SJSA1 (cell line): ENCODE results near the gene ANXA3. TPM values are rescaled to one million over a fixed set of nuclear protein-coding genes. Genes with fewer than 3 reads are reported as not detected.
"Not testable (repeated sequence)": the region's sequence is repeated elsewhere in the genome, so short reads cannot be mapped to it uniquely, and the experiment has no call there.

Source experiments
- DNase-seq, 2 experiments: peaks; one replicate each; pipeline ENCODE4 v3.0.0-alpha.2; 2015 to 2020; ENCODE audit warnings: low spot score in 2 of 2, low read depth in 1 of 2
- H3K27ac ChIP-seq: fragments of 250-450 bp; sonication (Bioruptor Pico); 2 replicates; pipeline ENCODE4 v1.5.1; 2020; ENCODE audit warnings: mild to moderate bottlenecking, moderate library complexity
- H3K27me3 ChIP-seq: fragments of 250-450 bp; sonication (Bioruptor Pico); replicated peaks from 2 replicates; pipeline ENCODE4 v1.5.1; 2020; ENCODE audit warnings: mild to moderate bottlenecking, moderate library complexity
- H3K36me3 ChIP-seq: fragments of 250-450 bp; sonication (Bioruptor Pico); 2 replicates; pipeline ENCODE4 v1.5.1; 2020; ENCODE audit warnings: mild to moderate bottlenecking
- H3K4me1 ChIP-seq: fragments of 250-450 bp; sonication (Bioruptor Pico); replicated peaks from 2 replicates; pipeline ENCODE4 v1.6.1; 2021; ENCODE audit warnings: mild to moderate bottlenecking
- H3K4me3 ChIP-seq: fragments of 250-450 bp; sonication (Bioruptor Pico); 2 replicates; pipeline ENCODE4 v1.5.1; 2020; ENCODE audit warnings: mild to moderate bottlenecking
- H3K9me3 ChIP-seq: fragments of 250-450 bp; sonication (Bioruptor Pico); replicated peaks from 2 replicates; pipeline ENCODE4 v1.5.1; 2020; ENCODE audit warnings: mild to moderate bottlenecking
- total RNA-seq: library from RNA; depleted of rRNA; stranded (reverse); fragments of >200 nt; shearing (Covaris generic); gene quantifications from 2 replicates; pipeline ENCODE4 v1.2.3, GENCODE V29; 2014

Gene ANXA3
- total RNA-seq, 1 experiment from 2014 or later, result 87.5 TPM

GRCh38 chr4:78569306-78569821, 17.8 kb downstream of the ANXA3 start:
- peaks cover 56% of the 10 kb centered on the region for H3K4me1 ChIP-seq
- no peaks in the 10 kb centered on the region for H3K9me3 ChIP-seq
- H3K4me3 ChIP-seq, result no peak overlapping the region
- peak; percentile 66 to 88 for DNase-seq
- peaks cover 15% of the 10 kb centered on the region for H3K36me3 ChIP-seq
- peak overlapping the region; percentile 96 for H3K27ac ChIP-seq
- no peaks in the 10 kb centered on the region for H3K27me3 ChIP-seq

GRCh38 chr4:78570117-78570516, 18.5 kb downstream of the ANXA3 start:
- H3K27ac ChIP-seq, result peak overlapping the region; percentile 96

DNA sequence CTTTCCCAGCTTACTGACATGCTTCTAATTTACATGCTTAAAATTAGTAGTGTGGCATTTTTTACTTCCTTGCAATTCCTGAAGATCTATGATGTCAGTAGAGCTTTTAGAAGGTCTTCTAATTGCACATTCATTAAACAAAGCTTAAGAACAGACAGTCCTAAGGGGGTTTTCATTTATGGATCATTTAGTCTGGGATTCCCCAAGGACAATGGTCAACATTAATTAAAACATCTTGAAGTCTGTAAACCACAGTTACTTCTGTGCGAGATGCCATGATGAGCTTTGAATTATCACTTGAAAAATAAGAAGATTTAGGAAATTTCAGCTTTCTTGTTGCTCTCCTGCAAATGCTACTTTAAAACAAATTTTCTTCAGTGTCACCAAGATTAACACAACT, 20.2 kb downstream of the ANXA3 start:
- Histone ChIP-seq H3K36me3 (peaks cover 23% of the 10 kb centered on the region), H3K9me3 (no peaks in the 10 kb centered on the region), H3K27me3 (no peaks in the 10 kb centered on the region), H3K4me3 (no peak overlapping the region), H3K27ac (no peak overlapping the region), H3K4me1 (peaks cover 37% of the 10 kb centered on the region)
- no peak for DNase-seq

More at GRCh38 chr4:78570117-78570516, 18.5 kb downstream of the ANXA3 start:
- no peak for DNase-seq
- no peaks in the 10 kb centered on the region for H3K9me3 ChIP-seq
- H3K4me3 ChIP-seq, result no peak overlapping the region
- no peaks in the 10 kb centered on the region for H3K27me3 ChIP-seq
- peaks cover 52% of the 10 kb centered on the region for H3K4me1 ChIP-seq
- peaks cover 15% of the 10 kb centered on the region for H3K36me3 ChIP-seq

GRCh38 chr4:78578674-78579425, 27.3 kb downstream of the ANXA3 start:
- H3K27ac ChIP-seq, result no peak overlapping the region
- no peaks in the 10 kb centered on the region for H3K27me3 ChIP-seq
- H3K9me3 ChIP-seq, result no peaks in the 10 kb centered on the region
- no peaks in the 10 kb centered on the region for H3K4me1 ChIP-seq
- DNase-seq, result no peak
- H3K36me3 ChIP-seq, result peaks cover 49% of the 10 kb centered on the region
- H3K4me3 ChIP-seq, result no peak overlapping the region

GRCh38 chr4:78581618-78582017, 30.0 kb downstream of the ANXA3 start:
- Histone ChIP-seq H3K36me3 (peaks cover 60% of the 10 kb centered on the region), H3K27me3 (no peaks in the 10 kb centered on the region), H3K4me1 (peaks cover 10% of the 10 kb centered on the region), H3K4me3 (no peak overlapping the region), H3K9me3 (no peaks in the 10 kb centered on the region), H3K27ac (no peak overlapping the region)
- no peak for DNase-seq

DNA sequence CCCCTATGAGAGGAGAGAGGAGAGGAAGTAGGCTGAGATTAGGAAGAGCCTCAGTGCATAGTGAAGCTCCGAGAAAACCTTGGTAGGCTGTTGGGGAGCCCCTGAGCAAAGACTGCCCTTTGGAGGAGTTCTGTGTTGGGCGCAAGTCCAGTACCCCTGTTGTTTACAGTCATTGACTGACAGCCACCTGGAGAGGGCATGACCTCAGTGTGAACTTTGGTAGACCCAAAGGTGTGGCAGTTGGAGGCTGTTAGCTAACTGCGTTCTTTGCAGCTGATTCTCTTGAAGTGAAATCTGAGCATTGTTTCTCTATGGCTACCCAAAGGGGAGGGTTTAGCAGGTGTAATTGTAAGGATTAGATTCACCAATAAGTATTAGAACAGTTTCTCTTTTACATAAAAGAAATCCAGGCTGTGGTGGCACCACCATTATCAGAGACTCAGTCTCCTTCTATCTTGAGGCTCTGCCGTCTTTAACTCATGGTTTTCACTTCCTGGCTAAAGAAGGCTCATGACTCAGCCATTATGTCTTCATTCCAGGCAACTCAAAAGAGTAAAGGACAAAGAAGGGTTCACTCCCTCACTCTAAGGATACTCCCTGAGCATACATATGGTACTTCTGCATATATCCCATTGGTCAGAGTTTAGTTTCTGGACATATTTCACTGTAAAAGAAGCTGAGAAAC, 33.4 kb downstream of the ANXA3 start:
- peaks cover 70% of the 10 kb centered on the region for H3K36me3 ChIP-seq
- H3K9me3 ChIP-seq, result no peaks in the 10 kb centered on the region; the same call in 1 of the 2 replicates
- H3K4me1 ChIP-seq, result peaks cover 10% of the 10 kb centered on the region
- H3K4me3 ChIP-seq, result no peak overlapping the region
- H3K27me3 ChIP-seq, result no peaks in the 10 kb centered on the region
- DNase-seq, result no peak
- no peak overlapping the region; the same call in 1 of the 2 replicates for H3K27ac ChIP-seq

DNA sequence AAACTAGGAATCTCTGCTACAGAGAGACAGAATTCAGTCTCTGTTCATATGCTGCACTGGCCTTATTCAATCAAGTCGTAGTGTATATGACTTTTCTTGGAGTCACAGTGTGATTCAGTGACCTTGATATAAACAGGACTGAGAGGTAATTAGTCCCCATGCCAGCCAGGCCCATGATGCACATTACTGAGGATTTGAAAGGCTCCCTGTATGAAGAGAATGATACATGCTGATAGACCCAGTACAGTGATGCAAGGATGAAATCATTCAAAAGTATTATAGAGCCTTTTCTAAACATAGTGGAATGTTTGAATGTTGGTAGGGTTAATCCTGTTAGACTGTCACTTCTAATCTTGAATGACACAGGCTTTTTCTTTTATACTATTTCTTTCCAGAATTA, 34.1 kb downstream of the ANXA3 start:
- H3K4me1 ChIP-seq, result peaks cover 10% of the 10 kb centered on the region
- H3K9me3 ChIP-seq, result no peaks in the 10 kb centered on the region; the same call in 1 of the 2 replicates
- H3K27ac ChIP-seq, result no peak overlapping the region; the same call in 1 of the 2 replicates
- no peak overlapping the region for H3K4me3 ChIP-seq
- no peaks in the 10 kb centered on the region for H3K27me3 ChIP-seq
- peaks cover 72% of the 10 kb centered on the region for H3K36me3 ChIP-seq
- peak in 1 of 2 experiments; percentile 18 for DNase-seq

GRCh38 chr4:78588894-78589545, 37.5 kb downstream of the ANXA3 start:
- Histone ChIP-seq H3K27ac (no peak overlapping the region), H3K9me3 (no peaks in the 10 kb centered on the region; the same call in 1 of the 2 replicates), H3K27me3 (no peaks in the 10 kb centered on the region), H3K4me1 (peaks cover 10% of the 10 kb centered on the region), H3K4me3 (no peak overlapping the region), H3K36me3 (peaks cover 54% of the 10 kb centered on the region)
- no peak for DNase-seq

DNA sequence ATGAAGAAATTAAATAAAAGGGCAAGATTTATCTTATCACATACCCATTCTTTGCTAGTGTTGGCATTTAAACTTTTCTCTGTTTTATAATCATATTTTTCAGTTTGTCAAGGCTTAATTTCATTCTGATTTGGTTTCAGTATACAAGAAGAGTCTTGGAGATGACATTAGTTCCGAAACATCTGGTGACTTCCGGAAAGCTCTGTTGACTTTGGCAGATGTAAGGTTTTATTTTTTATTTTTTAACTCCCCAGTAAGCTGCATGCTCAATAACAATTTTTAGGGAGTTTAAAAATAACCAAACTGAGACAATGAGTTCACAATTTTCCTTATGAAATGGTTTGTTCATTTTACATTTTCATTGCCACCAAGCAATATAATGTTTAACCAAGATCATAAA, 39.8 kb downstream of the ANXA3 start:
- no peaks in the 10 kb centered on the region for H3K4me1 ChIP-seq
- no peak overlapping the region for H3K4me3 ChIP-seq
- peaks cover 46% of the 10 kb centered on the region for H3K36me3 ChIP-seq
- H3K27me3 ChIP-seq, result no peaks in the 10 kb centered on the region
- DNase-seq, result no peak
- H3K9me3 ChIP-seq, result no peaks in the 10 kb centered on the region; the same call in 1 of the 2 replicates
- no peak overlapping the region for H3K27ac ChIP-seq

GRCh38 chr4:78592088-78592783, 40.7 kb downstream of the ANXA3 start:
- no peaks in the 10 kb centered on the region for H3K27me3 ChIP-seq
- H3K27ac ChIP-seq, result no peak overlapping the region
- no peaks in the 10 kb centered on the region for H3K4me1 ChIP-seq
- DNase-seq, result no peak
- no peak overlapping the region for H3K4me3 ChIP-seq
- no peaks in the 10 kb centered on the region for H3K9me3 ChIP-seq
- peaks cover 42% of the 10 kb centered on the region for H3K36me3 ChIP-seq

GRCh38 chr4:78596111-78596742, 44.7 kb downstream of the ANXA3 start:
- no peaks in the 10 kb centered on the region for H3K4me1 ChIP-seq
- peaks cover 45% of the 10 kb centered on the region for H3K36me3 ChIP-seq
- DNase-seq, result no peak

GRCh38 chr4:78598431-78598830, 46.9 kb downstream of the ANXA3 start:
- DNase-seq, H3K27me3 ChIP-seq, H3K4me3 ChIP-seq, H3K9me3 ChIP-seq, H3K27ac ChIP-seq, H3K4me1 ChIP-seq: not testable (repeated sequence)
- peaks cover 45% of the 10 kb centered on the region for H3K36me3 ChIP-seq

More at GRCh38 chr4:78596111-78596742, 44.7 kb downstream of the ANXA3 start:
- Histone ChIP-seq H3K27ac (no peak overlapping the region), H3K4me3 (no peak overlapping the region), H3K9me3 (no peaks in the 10 kb centered on the region), H3K27me3 (no peaks in the 10 kb centered on the region)

GRCh38 chr4:78599147-78599546, 47.6 kb downstream of the ANXA3 start:
- no peaks in the 10 kb centered on the region for H3K4me1 ChIP-seq
- no peaks in the 10 kb centered on the region for H3K27me3 ChIP-seq
- peaks cover 52% of the 10 kb centered on the region for H3K36me3 ChIP-seq
- no peaks in the 10 kb centered on the region for H3K9me3 ChIP-seq
- H3K27ac ChIP-seq, result no peak overlapping the region
- no peak for DNase-seq
- no peak overlapping the region for H3K4me3 ChIP-seq
